Neutrophil (primary cell): ENCODE data around the gene PRRC2C.
A peak's percentile ranks its signal among the peaks of the same experiment; 100 is the strongest.

Experiments
- H3K27ac ChIP-seq: fragments of 200-600 bp; sonication (generic); 2 replicates; pipeline ENCODE4 v1.5.1; 2016; ENCODE audit warnings: mild to moderate bottlenecking, moderate library complexity
- H3K27me3 ChIP-seq: fragments of 200-600 bp; sonication (generic); 2 replicates; pipeline ENCODE4 v1.6.0; 2016; ENCODE audit warnings: mild to moderate bottlenecking
- H3K36me3 ChIP-seq: fragments of 200-600 bp; sonication (generic); 2 replicates; pipeline ENCODE4 v1.5.1; 2017
- H3K4me1 ChIP-seq, 2 experiments: fragments of 200-600 bp in 1 of 2; sonication (generic) in 1 of 2; 1 replicate in 1 of 2; 2 replicates in 1 of 2; pipeline versions ENCODE4 v1.5.1 to v1.6.1; 2013 to 2016; ENCODE audit warnings: low read depth in 1 of 2, low read length in 1 of 2, mild to moderate bottlenecking in 1 of 2, moderate library complexity in 1 of 2; ENCODE audit not compliant: control insufficient read depth in 1 of 2, insufficient read depth in 1 of 2
- H3K4me3 ChIP-seq, 2 experiments: fragments of 200-600 bp in 1 of 2; sonication (generic) in 1 of 2; 1 replicate in 1 of 2; 2 replicates in 1 of 2; pipeline ENCODE4 v1.5.1; 2013 to 2016; ENCODE audit warnings: low read depth in 1 of 2, low read length in 1 of 2, mild to moderate bottlenecking in 1 of 2, moderate library complexity in 1 of 2
- H3K9me3 ChIP-seq: fragments of 200-600 bp; sonication (generic); 2 replicates; pipeline ENCODE4 v1.5.1; 2016
- TF ChIP-seq, protein P1 (sequence below): fragments of 200-600 bp; sonication (generic); IDR thresholded peaks from 2 replicates; pipeline ENCODE4 v1.5.1; 2016; ENCODE audit warnings: antibody characterized with exemption

The PRRC2C gene

DNA sequence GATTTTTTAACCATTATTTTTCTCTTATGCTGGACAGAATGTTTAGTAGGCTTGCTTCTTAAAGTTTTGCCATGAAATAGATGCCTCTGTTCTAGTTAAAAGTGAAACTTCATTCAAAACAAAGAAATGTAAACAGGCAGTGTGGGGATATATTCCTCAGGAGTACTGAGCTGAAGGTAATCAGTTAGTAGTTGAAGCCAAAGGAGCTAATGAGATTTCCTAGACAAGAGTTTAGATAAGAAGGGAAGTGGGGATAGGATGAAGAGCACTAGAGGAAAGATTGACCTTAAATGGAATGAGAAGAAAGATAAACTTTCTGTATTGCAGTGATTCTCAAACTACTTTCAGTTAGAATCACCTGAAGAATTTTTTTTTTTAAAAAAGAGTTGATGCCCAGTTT is 23.9 kb downstream of the PRRC2C start:
- H3K4me3 ChIP-seq: no peak overlapping the region
- H3K9me3 ChIP-seq: no peaks in the 10 kb centered on the region
- peak overlapping the region; percentile 25 for H3K27ac ChIP-seq
- H3K27me3 ChIP-seq: no peaks in the 10 kb centered on the region
- no peaks in the 10 kb centered on the region for H3K4me1 ChIP-seq
- H3K36me3 ChIP-seq: peaks cover 15% of the 10 kb centered on the region
- TF ChIP-seq, protein P1, sequence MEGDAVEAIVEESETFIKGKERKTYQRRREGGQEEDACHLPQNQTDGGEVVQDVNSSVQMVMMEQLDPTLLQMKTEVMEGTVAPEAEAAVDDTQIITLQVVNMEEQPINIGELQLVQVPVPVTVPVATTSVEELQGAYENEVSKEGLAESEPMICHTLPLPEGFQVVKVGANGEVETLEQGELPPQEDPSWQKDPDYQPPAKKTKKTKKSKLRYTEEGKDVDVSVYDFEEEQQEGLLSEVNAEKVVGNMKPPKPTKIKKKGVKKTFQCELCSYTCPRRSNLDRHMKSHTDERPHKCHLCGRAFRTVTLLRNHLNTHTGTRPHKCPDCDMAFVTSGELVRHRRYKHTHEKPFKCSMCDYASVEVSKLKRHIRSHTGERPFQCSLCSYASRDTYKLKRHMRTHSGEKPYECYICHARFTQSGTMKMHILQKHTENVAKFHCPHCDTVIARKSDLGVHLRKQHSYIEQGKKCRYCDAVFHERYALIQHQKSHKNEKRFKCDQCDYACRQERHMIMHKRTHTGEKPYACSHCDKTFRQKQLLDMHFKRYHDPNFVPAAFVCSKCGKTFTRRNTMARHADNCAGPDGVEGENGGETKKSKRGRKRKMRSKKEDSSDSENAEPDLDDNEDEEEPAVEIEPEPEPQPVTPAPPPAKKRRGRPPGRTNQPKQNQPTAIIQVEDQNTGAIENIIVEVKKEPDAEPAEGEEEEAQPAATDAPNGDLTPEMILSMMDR: no peak

DNA sequence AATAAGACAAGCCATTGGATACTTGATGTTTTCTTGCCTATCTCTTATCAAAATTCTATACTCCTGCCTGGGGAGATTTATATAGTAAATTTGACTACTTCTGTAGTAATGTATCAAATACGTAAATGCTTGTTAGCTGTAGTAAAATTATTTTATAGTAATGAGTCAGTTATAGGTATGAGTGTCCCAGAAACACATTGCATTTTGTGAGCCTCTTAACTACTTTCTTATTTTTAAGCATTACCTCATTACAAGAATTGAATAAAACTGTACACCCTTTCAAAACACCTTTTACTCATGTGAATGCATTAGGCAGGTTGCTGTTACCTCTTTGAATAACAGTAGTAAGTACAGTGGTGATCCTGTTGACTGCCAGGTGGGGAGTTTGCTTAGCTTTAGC is 28.4 kb downstream of the PRRC2C start:
- Histone ChIP-seq H3K36me3 (peaks cover 58% of the 10 kb centered on the region), H3K9me3 (no peaks in the 10 kb centered on the region), H3K27ac (no peak overlapping the region), H3K4me3 (no peak overlapping the region), H3K27me3 (no peaks in the 10 kb centered on the region), H3K4me1 (no peaks in the 10 kb centered on the region)
- TF ChIP-seq, protein P1: no peak

DNA sequence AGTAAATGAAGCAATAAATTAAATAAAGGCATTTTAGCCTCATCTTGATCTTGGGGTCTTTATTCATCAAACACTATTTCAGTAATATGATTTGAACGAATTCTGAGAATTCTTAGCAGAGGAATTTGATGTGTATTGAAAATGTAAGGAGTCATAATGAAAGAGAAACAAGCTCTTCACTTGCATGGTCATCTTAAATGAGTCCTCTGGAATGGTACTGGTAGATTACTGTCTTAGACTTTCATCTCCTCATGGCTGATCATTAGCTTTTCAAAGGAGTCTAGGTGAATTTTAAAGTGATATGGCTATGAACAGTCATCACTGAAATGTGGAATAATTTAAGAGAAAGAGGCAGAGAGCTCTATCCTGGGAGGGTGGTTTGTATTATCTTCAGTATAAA is 30.0 kb downstream of the PRRC2C start:
- Histone ChIP-seq H3K9me3 (no peaks in the 10 kb centered on the region), H3K4me1 (no peaks in the 10 kb centered on the region), H3K27ac (peak overlapping the region; percentile 8), H3K36me3 (peaks cover 74% of the 10 kb centered on the region), H3K4me3 (no peak overlapping the region), H3K27me3 (no peaks in the 10 kb centered on the region)
- TF ChIP-seq, protein P1: no peak

DNA sequence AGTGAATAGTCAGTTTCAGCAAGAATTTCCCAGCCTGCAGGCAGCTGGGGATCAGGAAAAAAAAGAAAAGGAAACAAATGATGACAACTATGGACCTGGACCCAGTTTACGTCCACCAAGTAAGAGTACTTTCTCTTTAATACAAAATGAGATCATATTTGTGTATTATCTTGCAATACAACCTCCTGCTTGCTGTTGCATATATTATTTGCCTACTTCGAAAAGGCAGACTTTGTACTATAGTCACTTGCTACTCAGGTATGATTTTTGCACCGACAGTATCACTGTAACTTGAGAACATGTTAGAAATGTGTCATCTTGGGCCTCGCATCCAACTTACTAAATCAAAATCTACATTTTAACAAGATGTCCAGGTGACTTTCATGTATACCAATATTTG is 30.4 kb downstream of the PRRC2C start:
- H3K9me3 ChIP-seq: no peaks in the 10 kb centered on the region
- H3K27me3 ChIP-seq: no peaks in the 10 kb centered on the region
- no peak overlapping the region for H3K4me3 ChIP-seq
- peaks cover 76% of the 10 kb centered on the region for H3K36me3 ChIP-seq
- no peaks in the 10 kb centered on the region for H3K4me1 ChIP-seq
- H3K27ac ChIP-seq: no peak overlapping the region
- TF ChIP-seq, protein P1: no peak

DNA sequence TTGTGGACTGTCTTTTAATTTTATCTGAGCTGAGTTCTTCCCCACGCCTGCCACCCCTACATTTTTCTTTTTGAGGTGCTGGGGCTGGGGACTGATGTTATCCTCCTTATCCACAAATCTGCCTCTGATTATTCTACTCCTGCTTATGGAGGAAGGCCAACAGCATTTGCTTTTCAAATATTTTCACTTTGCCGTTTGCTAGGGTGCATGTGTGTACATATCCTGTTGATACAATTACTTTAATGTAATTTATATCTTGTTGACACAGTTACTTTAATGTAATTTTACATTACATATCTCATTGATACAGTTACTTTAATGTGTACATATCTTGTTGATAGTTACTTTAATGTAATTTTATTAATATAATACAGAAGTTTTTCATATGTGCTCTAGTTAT is 36.2 kb downstream of the PRRC2C start:
- Histone ChIP-seq H3K9me3 (no peaks in the 10 kb centered on the region), H3K4me3 (no peak overlapping the region), H3K4me1 (no peaks in the 10 kb centered on the region), H3K27ac (no peak overlapping the region), H3K27me3 (no peaks in the 10 kb centered on the region), H3K36me3 (peaks cover 92% of the 10 kb centered on the region)
- TF ChIP-seq, protein P1: no peak

DNA sequence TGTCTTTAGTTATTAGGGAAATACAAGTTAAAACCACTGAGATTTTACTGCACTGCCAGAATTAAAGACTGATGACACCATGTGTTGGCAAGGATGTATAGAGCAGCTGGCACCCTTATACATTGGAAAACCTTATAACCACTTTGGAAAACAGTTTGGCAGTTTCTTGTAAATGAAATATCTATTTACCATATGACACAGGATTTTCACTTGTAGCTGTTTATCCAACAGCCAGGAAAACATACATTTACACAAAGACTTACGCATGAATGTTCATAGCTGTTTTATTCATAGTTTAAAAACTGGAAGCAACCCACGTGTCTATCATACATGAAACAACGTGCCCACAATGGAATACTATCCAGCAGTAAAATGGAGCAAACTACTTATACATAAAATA is 45.3 kb downstream of the PRRC2C start:
- no peaks in the 10 kb centered on the region for H3K9me3 ChIP-seq
- peaks cover 88% of the 10 kb centered on the region for H3K36me3 ChIP-seq
- TF ChIP-seq, protein P1: no peak
- H3K27me3 ChIP-seq: no peaks in the 10 kb centered on the region
- H3K4me1 ChIP-seq: no peaks in the 10 kb centered on the region
- no peak overlapping the region for H3K4me3 ChIP-seq
- H3K27ac ChIP-seq: no peak overlapping the region
